GM12878 (cell line): ENCODE data around the gene DNAI4. TPM values are rescaled to one million over a fixed set of nuclear protein-coding genes. Genes with fewer than 3 reads are reported as not detected.

ENCODE experiments used
- ATAC-seq: fragments of 200-7000 bp; cut with Tn5 transposase; 3 replicates; pipeline ENCODE4 v1.9.1; 2020; ENCODE audit warnings: mild to moderate bottlenecking, moderate library complexity
- BruUV-seq: library from RNA; stranded (reverse); fragments of 400-500 nt; replicated peaks from 2 replicates; lab custom pipeline; 2021; lab: Mats Ljungman, UMichigan
- CTCF ChIA-PET: fragments of 300-600 bp; sonication (Branson Sonifier 250); formaldehyde crosslinking; extraction: SDS; loops from one replicate; lab custom pipeline; 2021; ENCODE audit warnings: inconsistent platforms; lab: Yijun Ruan, JAX
- POLR2A ChIA-PET: fragments of 350-600 bp; formaldehyde crosslinking; extraction: SDS; loops from one replicate; lab custom pipeline; 2021; ENCODE audit warnings: inconsistent platforms; lab: Charles Lee
- RAD21 ChIA-PET: fragments of 300-600 bp; sonication (Branson Sonifier 250); formaldehyde crosslinking; loops from one replicate; lab custom pipeline; 2023; ENCODE audit warnings: antibody characterized with exemption; ENCODE audit not compliant: unreplicated experiment; lab: Charles Lee
- SMC1A ChIA-PET: fragments of 300-600 bp; sonication (Branson Sonifier 250); formaldehyde crosslinking; loops from one replicate; lab custom pipeline; 2023; ENCODE audit not compliant: unreplicated experiment, uncharacterized antibody; lab: Charles Lee
- DNase-seq: peaks from one replicate; pipeline ENCODE4 v3.0.0-alpha.2; 2011; ENCODE audit warnings: low read depth, low spot score
- FAIRE-seq: peaks from 3 replicates; lab custom pipeline; 2011; peaks lifted over from hg19 to GRCh38; lab: Jason Lieb, UNC
- H2AFZ ChIP-seq: 2 replicates; pipeline ENCODE4 v1.6.0; 2011; ENCODE audit warnings: low read depth, low read length, control low read depth; ENCODE audit not compliant: control insufficient read depth
- H3K27ac ChIP-seq: 2 replicates; pipeline ENCODE4 v1.5.1; 2011; ENCODE audit warnings: control low read depth; ENCODE audit not compliant: control insufficient read depth, insufficient read depth
- H3K27me3 ChIP-seq, 2 experiments: replicated peaks in 1 of 2; 2 replicates each; pipeline versions ENCODE4 v1.6.0 to v1.6.1; 2011; ENCODE audit warnings: low read length in 1 of 2; ENCODE audit not compliant: control insufficient read depth in 2 of 2, insufficient read depth in 2 of 2
- H3K36me3 ChIP-seq, 2 experiments: 2 replicates each; pipeline ENCODE4 v1.5.1; 2011; ENCODE audit warnings: low read length in 1 of 2; ENCODE audit not compliant: control insufficient read depth in 2 of 2, insufficient read depth in 2 of 2
- H3K4me1 ChIP-seq: 2 replicates; pipeline ENCODE4 v1.6.1; 2011; ENCODE audit warnings: mild to moderate bottlenecking, low read length, moderate library complexity, mixed read lengths; ENCODE audit not compliant: control insufficient read depth, insufficient read depth
- H3K4me2 ChIP-seq: 2 replicates; pipeline ENCODE4 v1.6.0; 2011; ENCODE audit warnings: control low read depth; ENCODE audit not compliant: control insufficient read depth, insufficient read depth
- H3K4me3 ChIP-seq: fragments of 200-600 bp; sonication (generic); 2 replicates; pipeline ENCODE4 v1.5.1; 2016
- H3K79me2 ChIP-seq: 2 replicates; pipeline ENCODE4 v1.6.0; 2011; ENCODE audit warnings: low read length; ENCODE audit not compliant: control insufficient read depth, insufficient read depth
- H3K9ac ChIP-seq: 2 replicates; pipeline ENCODE4 v1.8.0; 2011; ENCODE audit warnings: low read length, control low read depth, mixed read lengths; ENCODE audit not compliant: control insufficient read depth, insufficient read depth
- H3K9me3 ChIP-seq: replicated peaks from 3 replicates; pipeline ENCODE4 v1.5.1; 2011; ENCODE audit warnings: mild to moderate bottlenecking, low read length; ENCODE audit not compliant: control insufficient read depth, insufficient read depth
- H4K20me1 ChIP-seq: 2 replicates; pipeline ENCODE4 v1.6.0; 2011; ENCODE audit not compliant: control insufficient read depth, insufficient read depth
- BCL11A ChIP-seq: IDR thresholded peaks from 2 replicates; pipeline ENCODE4 v1.6.1; 2011; ENCODE audit warnings: low read depth, low read length
- CREM ChIP-seq: IDR thresholded peaks from 2 replicates; pipeline ENCODE4 v1.6.1; 2014; ENCODE audit warnings: antibody characterized with exemption, low read depth
- FOXM1 ChIP-seq: IDR thresholded peaks from 2 replicates; pipeline ENCODE4 v1.6.1; 2012; ENCODE audit warnings: low read depth, mild to moderate bottlenecking, inconsistent platforms, low read length, moderate library complexity
- IRF4 ChIP-seq: IDR thresholded peaks from 2 replicates; pipeline ENCODE4 v1.6.1; 2011; ENCODE audit warnings: low read depth, low read length
- POLR2AphosphoS2 ChIP-seq: IDR thresholded peaks from 2 replicates; pipeline ENCODE4 v1.6.1; 2011; ENCODE audit warnings: low read depth, mild to moderate bottlenecking, low read length, improper control_type of control experiment, moderate library complexity
- SMC3 ChIP-seq: IDR thresholded peaks from 2 replicates; pipeline ENCODE4 v1.6.1; 2011; ENCODE audit warnings: low read length, improper control_type of control experiment, borderline replicate concordance
- SRF ChIP-seq, 2 experiments: IDR thresholded peaks; 2 replicates each; pipeline ENCODE4 v1.6.1; 2011; ENCODE audit warnings: low read depth in 2 of 2, low read length in 2 of 2, mild to moderate bottlenecking in 1 of 2, moderate library complexity in 1 of 2
- STAT1 ChIP-seq: fragments of 450-650 bp; conservative IDR thresholded peaks from 2 replicates; pipeline ENCODE4 v1.6.1; 2014; ENCODE audit warnings: antibody characterized with exemption, mild to moderate bottlenecking
- TBL1XR1 ChIP-seq: IDR thresholded peaks from 2 replicates; pipeline ENCODE4 v1.6.1; 2012; ENCODE audit warnings: low read depth, low read length, improper control_type of control experiment
- ZNF274 ChIP-seq: IDR thresholded peaks from one replicate; pipeline ENCODE4 v1.8.0; 2011; ENCODE audit not compliant: insufficient read length, insufficient read depth
- ZSCAN29 ChIP-seq: fragments of 450-650 bp; IDR thresholded peaks from 2 replicates; pipeline ENCODE4 v1.6.1; 2017; ENCODE audit warnings: mild to moderate bottlenecking, moderate library complexity
- WGBS: methylation state at CpG from one replicate; pipeline ENCODE4 v1.1.6; 2016; ENCODE audit warnings: low lambda C conversion rate; ENCODE audit not compliant: insufficient replicate concordance, insufficient coverage; ENCODE audit errors: missing lambda C conversion rate; 5-methylcytosine and 5-hydroxymethylcytosine counted together
- in situ Hi-C: fragments of 300-500 bp; cut with MboI; formaldehyde crosslinking; loops from 9 replicates; pipeline ENCODE4 v1.14.3; 2018; ENCODE audit warnings: mixed read lengths
- intact Hi-C: fragments of 100-400 bp; cut with micrococcal nuclease; formaldehyde crosslinking; loops from one replicate; pipeline ENCODE4 v1.14.2; 2022; ENCODE audit not compliant: unreplicated experiment
- polyA plus RNA-seq, 11 experiments: library from polyadenylated mRNA; depleted of rRNA in 4 of 11; unstranded in 6 of 11; stranded (reverse) in 5 of 11; fragments of >200 nt; fragmentation: Nextera tagmentation in 4 of 11; fragmentation: Illumina TruSeq in 1 of 11; extraction: Ambion mirVana in 4 of 11; extraction: Trizol in 1 of 11; gene quantifications; 1 replicate in 1 of 11; 2 replicates in 10 of 11; pipeline versions ENCODE4 v1.2.1 to v1.2.3, GENCODE V29; 2011 to 2016; ENCODE audit warnings: inconsistent platforms in 2 of 11, missing spikeins in 2 of 11, low read depth in 1 of 11
- total RNA-seq, 4 experiments: library from RNA; depleted of rRNA in 3 of 4; stranded (reverse); fragments of >200 nt in 3 of 4; fragmentation: Illumina TruSeq in 1 of 4; extraction: Trizol in 1 of 4; gene quantifications; 2 replicates each; pipeline versions ENCODE4 v1.2.1 to v1.2.3, GENCODE V29; 2013 to 2021
- TF ChIP-seq, protein P1 (sequence below): fragments of 450-650 bp; IDR thresholded peaks from 2 replicates; pipeline ENCODE4 v1.6.1; 2018; ENCODE audit warnings: borderline replicate concordance, mild to moderate bottlenecking; ENCODE audit not compliant: partially characterized antibody
- TF ChIP-seq, protein P2 (sequence below): fragments of 450-650 bp; IDR thresholded peaks from 2 replicates; pipeline ENCODE4 v1.6.1; 2014; ENCODE audit warnings: mild to moderate bottlenecking
- TF ChIP-seq, protein P3 (sequence below): fragments of 450-650 bp; IDR thresholded peaks from 2 replicates; pipeline ENCODE4 v1.6.1; 2018; ENCODE audit warnings: mild to moderate bottlenecking, low read depth, moderate library complexity; ENCODE audit not compliant: partially characterized antibody
- TF ChIP-seq, protein P4 (sequence below): fragments of 450-650 bp; IDR thresholded peaks from 2 replicates; pipeline ENCODE4 v1.6.1; 2016; ENCODE audit warnings: mild to moderate bottlenecking

DNAI4 gene
- total and polyA plus RNA-seq, 10 of the 15 experiments (the other 5 are each of a cell fraction or from before 2014, with no cell fraction given): 0.13 to 2.3 (median 0.27) TPM; not detected in 1

DNA sequence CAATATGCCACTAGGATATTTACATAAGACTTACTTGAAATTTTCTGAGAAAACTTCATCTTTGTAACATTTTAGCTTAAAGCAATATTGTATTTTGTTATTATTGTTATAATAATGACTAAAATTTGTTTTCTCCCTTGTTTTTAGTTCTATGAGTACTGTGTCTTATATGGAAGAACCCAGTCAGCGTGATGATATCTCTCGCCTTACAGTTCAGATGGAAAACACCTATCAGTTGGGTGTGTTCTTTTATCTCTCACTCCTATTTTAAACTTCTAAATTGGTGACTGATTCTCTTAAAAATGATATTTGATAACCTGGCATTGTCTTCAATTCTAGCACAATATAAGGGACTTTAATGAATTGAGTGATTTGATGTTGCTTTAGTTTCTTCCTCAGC, 154.4 kb downstream of the DNAI4 start (continued):
- TF ChIP-seq, protein P1, sequence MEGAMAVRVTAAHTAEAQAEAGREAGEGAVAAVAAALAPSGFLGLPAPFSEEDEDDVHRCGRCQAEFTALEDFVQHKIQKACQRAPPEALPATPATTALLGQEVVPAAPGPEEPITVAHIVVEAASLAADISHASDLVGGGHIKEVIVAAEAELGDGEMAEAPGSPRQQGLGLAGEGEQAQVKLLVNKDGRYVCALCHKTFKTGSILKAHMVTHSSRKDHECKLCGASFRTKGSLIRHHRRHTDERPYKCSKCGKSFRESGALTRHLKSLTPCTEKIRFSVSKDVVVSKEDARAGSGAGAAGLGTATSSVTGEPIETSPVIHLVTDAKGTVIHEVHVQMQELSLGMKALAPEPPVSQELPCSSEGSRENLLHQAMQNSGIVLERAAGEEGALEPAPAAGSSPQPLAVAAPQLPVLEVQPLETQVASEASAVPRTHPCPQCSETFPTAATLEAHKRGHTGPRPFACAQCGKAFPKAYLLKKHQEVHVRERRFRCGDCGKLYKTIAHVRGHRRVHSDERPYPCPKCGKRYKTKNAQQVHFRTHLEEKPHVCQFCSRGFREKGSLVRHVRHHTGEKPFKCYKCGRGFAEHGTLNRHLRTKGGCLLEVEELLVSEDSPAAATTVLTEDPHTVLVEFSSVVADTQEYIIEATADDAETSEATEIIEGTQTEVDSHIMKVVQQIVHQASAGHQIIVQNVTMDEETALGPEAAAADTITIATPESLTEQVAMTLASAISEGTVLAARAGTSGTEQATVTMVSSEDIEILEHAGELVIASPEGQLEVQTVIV: no peak
- TF ChIP-seq SRF (IDR thresholded peaks at IDR 0.05; ENCODE audit: low read depth in 2 of 2, low read length in 2 of 2): no peak
- TF ChIP-seq ZSCAN29: no peak
- no peak for TF ChIP-seq FOXM1
- no peak for TF ChIP-seq SMC3
- TF ChIP-seq ZNF274: no peak
- TF ChIP-seq, protein P2, sequence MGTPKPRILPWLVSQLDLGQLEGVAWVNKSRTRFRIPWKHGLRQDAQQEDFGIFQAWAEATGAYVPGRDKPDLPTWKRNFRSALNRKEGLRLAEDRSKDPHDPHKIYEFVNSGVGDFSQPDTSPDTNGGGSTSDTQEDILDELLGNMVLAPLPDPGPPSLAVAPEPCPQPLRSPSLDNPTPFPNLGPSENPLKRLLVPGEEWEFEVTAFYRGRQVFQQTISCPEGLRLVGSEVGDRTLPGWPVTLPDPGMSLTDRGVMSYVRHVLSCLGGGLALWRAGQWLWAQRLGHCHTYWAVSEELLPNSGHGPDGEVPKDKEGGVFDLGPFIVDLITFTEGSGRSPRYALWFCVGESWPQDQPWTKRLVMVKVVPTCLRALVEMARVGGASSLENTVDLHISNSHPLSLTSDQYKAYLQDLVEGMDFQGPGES: no peak

DNA sequence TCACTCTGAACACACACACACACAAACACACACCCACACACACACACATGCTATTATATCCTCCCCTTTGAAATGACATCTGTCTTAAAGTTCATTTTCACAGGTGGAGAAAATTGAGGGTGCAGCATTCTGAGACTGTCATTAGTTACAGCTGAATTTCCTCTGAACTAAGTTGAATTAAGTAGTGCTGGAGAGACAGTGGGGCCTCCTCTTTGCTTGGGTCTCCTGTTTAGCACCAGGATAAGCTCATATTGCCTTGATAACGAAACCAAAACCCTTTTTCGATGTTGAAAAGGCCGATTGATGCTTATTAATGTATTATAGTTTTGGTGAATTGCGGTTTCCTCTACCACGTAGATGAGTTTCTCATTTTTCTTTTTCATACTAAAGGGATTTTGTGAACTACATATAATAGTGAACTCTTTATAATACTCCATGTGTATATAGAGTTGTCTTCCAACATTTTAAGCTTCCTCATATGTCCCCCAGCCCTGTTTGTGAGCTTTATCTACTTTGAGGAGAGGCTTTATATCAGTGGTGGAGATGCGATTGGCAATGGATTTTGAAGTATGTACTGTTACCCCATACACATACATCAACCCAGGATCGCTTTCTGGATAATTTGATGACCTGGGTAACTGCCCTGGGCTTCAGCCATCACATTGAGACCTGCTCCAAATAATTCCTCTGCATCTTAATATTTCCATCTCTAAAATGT, 155.0 kb downstream of the DNAI4 start:
- CTCF ChIA-PET: interaction anchor here (1.3 kb wide), 1 partner anchor 379 kb away, joined by 5 read pairs; no protein-coding TSS in a partner anchor
- SMC1A ChIA-PET: interaction anchor here (0.6 to 0.9 kb wide), 4 partner anchors 12 to 443 kb away, joined by 3 read pairs; no protein-coding TSS in a partner anchor
- DNase-seq (no peak), FAIRE-seq (peak; percentile 56), ATAC-seq (peak; percentile 35)
- Histone ChIP-seq H2AFZ (peak overlapping the region; percentile 33), H3K9me3 (no peaks in the 10 kb centered on the region), H3K27me3 (no peaks in the 10 kb centered on the region; a peak in 1 of 4 replicates), H3K4me2 (peak overlapping the region; percentile 60), H3K9ac (no peak overlapping the region), H3K36me3 (no peaks in the 10 kb centered on the region), H3K4me1 (no peaks in the 10 kb centered on the region), H3K27ac (no peak overlapping the region), H3K4me3 (no peak overlapping the region), H3K79me2 (no peaks in the 10 kb centered on the region), H4K20me1 (no peaks in the 10 kb centered on the region)
- RAD21 ChIA-PET: interaction anchor here (1.0 kb wide), 1 partner anchor 227 kb away, joined by 3 read pairs; no protein-coding TSS in a partner anchor
- in situ Hi-C loops (loop anchor here (25.0 kb wide), 1 partner anchor 718 kb away; no protein-coding TSS in a partner anchor), intact Hi-C loops (loop anchor here (5.0 kb wide), 3 partner anchors 158 to 733 kb away; no protein-coding TSS in a partner anchor)
- WGBS: 37% methylated on average over 7 of the region's 7 CpGs
- POLR2A ChIA-PET: no interaction called here
- no TSS peak for BruUV-seq
- TF ChIP-seq TBL1XR1 (no peak), IRF4 (no peak), STAT1 (no peak), POLR2AphosphoS2 (no peak), CREM (no peak), BCL11A (no peak)
- TF ChIP-seq, protein P3, sequence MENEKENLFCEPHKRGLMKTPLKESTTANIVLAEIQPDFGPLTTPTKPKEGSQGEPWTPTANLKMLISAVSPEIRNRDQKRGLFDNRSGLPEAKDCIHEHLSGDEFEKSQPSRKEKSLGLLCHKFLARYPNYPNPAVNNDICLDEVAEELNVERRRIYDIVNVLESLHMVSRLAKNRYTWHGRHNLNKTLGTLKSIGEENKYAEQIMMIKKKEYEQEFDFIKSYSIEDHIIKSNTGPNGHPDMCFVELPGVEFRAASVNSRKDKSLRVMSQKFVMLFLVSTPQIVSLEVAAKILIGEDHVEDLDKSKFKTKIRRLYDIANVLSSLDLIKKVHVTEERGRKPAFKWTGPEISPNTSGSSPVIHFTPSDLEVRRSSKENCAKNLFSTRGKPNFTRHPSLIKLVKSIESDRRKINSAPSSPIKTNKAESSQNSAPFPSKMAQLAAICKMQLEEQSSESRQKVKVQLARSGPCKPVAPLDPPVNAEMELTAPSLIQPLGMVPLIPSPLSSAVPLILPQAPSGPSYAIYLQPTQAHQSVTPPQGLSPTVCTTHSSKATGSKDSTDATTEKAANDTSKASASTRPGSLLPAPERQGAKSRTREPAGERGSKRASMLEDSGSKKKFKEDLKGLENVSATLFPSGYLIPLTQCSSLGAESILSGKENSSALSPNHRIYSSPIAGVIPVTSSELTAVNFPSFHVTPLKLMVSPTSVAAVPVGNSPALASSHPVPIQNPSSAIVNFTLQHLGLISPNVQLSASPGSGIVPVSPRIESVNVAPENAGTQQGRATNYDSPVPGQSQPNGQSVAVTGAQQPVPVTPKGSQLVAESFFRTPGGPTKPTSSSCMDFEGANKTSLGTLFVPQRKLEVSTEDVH: no peak
- TF ChIP-seq, protein P4, sequence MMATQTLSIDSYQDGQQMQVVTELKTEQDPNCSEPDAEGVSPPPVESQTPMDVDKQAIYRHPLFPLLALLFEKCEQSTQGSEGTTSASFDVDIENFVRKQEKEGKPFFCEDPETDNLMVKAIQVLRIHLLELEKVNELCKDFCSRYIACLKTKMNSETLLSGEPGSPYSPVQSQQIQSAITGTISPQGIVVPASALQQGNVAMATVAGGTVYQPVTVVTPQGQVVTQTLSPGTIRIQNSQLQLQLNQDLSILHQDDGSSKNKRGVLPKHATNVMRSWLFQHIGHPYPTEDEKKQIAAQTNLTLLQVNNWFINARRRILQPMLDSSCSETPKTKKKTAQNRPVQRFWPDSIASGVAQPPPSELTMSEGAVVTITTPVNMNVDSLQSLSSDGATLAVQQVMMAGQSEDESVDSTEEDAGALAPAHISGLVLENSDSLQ: no peak
